Measurements from ENCODE around the gene TDRD1.

GRCh38 chr10:114172216-114172615 lies 6.9 kb upstream of the TDRD1 start:
- no peak for TF ChIP-seq TOX (CRISPR knock-in tag; IDR thresholded peaks at IDR 0.05; ENCODE audit: borderline replicate concordance)
- TF ChIP-seq CSDC2 (CRISPR knock-in tag; IDR thresholded peaks at IDR 0.05), result no peak
- no peak for TF ChIP-seq ZFP3 (CRISPR knock-in tag; IDR thresholded peaks at IDR 0.05)
- no peak for TF ChIP-seq PPARA (CRISPR knock-in tag; IDR thresholded peaks at IDR 0.05; ENCODE audit: borderline replicate concordance)
- TF ChIP-seq ZFP30 (CRISPR knock-in tag; IDR thresholded peaks at IDR 0.05), result no peak
- TF ChIP-seq ZNF8 (CRISPR knock-in tag; IDR thresholded peaks at IDR 0.05), result no peak
- no peak for TF ChIP-seq TSHZ2 (CRISPR knock-in tag; IDR thresholded peaks at IDR 0.05)
- TF ChIP-seq GLIS3 (CRISPR knock-in tag; IDR thresholded peaks at IDR 0.05), result no peak
- TF ChIP-seq POU6F1 (CRISPR knock-in tag; IDR thresholded peaks at IDR 0.05; ENCODE audit: borderline replicate concordance, low read depth), result no peak
- no peak for TF ChIP-seq CREB5 (CRISPR knock-in tag; IDR thresholded peaks at IDR 0.05; ENCODE audit: low read depth)
- no peak for TF ChIP-seq PATZ1 (CRISPR knock-in tag; IDR thresholded peaks at IDR 0.05; ENCODE audit: borderline replicate concordance)

Measured in SK-N-SH treated with all-trans-retinoic acid at 6 μM for 48 hours (cell line).